ENCODE measurements around the gene NEXN.
"Not testable (repeated sequence)": the region's sequence is repeated elsewhere in the genome, so short reads cannot be mapped to it uniquely, and the experiment has no call there.

Gene NEXN

GRCh38 chr1:77978969-77979876 lies 90.8 kb downstream of the NEXN start, which contains the start of gene FUBP1:
TSS of gene FUBP1 (minus strand) at chr1:77979072. CDS start at chr1:77979004, 68 bp downstream.
- peak within 1 kb of the TSS; percentile 94 for H3K4me3 ChIP-seq (ENCODE audit: low read depth, low read length)
- peak; percentile 100 for DNase-seq (ENCODE audit: low read depth)
- peak; percentile 77 for TF ChIP-seq CTCF (conservative IDR thresholded peaks at IDR 0.05; ENCODE audit: low read depth, low read length)

- not testable (repeated sequence) for H3K4me3 ChIP-seq (ENCODE audit: low read depth, low read length); DNase-seq (ENCODE audit: low read depth)
These were observed 95.0 kb downstream of the NEXN start for GRCh38 chr1:77983352-77983996.

- H3K4me3 ChIP-seq (ENCODE audit: low read depth, low read length): no peak overlapping the region
- TF ChIP-seq CTCF (conservative IDR thresholded peaks at IDR 0.05; ENCODE audit: low read depth, low read length): no peak
- no peak for DNase-seq (ENCODE audit: low read depth)
These were observed 95.6 kb downstream of the NEXN start for GRCh38 chr1:77983997-77984355.

- no peak for DNase-seq (ENCODE audit: low read depth)
- TF ChIP-seq CTCF (conservative IDR thresholded peaks at IDR 0.05; ENCODE audit: low read depth, low read length): no peak
- no peak overlapping the region for H3K4me3 ChIP-seq (ENCODE audit: low read depth, low read length)
These were observed 96.2 kb downstream of the NEXN start for GRCh38 chr1:77984629-77985028.

GRCh38 chr1:77986810-77987209 lies 98.4 kb downstream of the NEXN start:
- H3K4me3 ChIP-seq (ENCODE audit: low read depth, low read length): no peak overlapping the region
- DNase-seq (ENCODE audit: low read depth): no peak
- no peak for TF ChIP-seq CTCF (conservative IDR thresholded peaks at IDR 0.05; ENCODE audit: low read depth, low read length)

- DNase-seq (ENCODE audit: low read depth): no peak
- TF ChIP-seq CTCF (conservative IDR thresholded peaks at IDR 0.05; ENCODE audit: low read depth, low read length): no peak
- H3K4me3 ChIP-seq (ENCODE audit: low read depth, low read length): no peak overlapping the region
These were observed 99.5 kb downstream of the NEXN start for GRCh38 chr1:77987919-77988318.

- TF ChIP-seq CTCF (conservative IDR thresholded peaks at IDR 0.05; ENCODE audit: low read depth, low read length): no peak
- H3K4me3 ChIP-seq (ENCODE audit: low read depth, low read length): no peak overlapping the region
- no peak for DNase-seq (ENCODE audit: low read depth)
These were observed 101.3 kb downstream of the NEXN start for GRCh38 chr1:77989744-77990143.
